ENCODE results near the gene ZNF814.
A peak's percentile ranks its signal among the peaks of the same experiment; 100 is the strongest.
"Not testable (repeated sequence)": the region's sequence is repeated elsewhere in the genome, so short reads cannot be mapped to it uniquely, and the experiment has no call there.

Gene ZNF814

GRCh38 chr19:57888560-57889231, at the start of gene ZNF814:
ZNF814 (minus strand) TSS chr19:57889037; CDS start chr19:57888802, 235 bp downstream.
- peak; percentile 77 for DNase-seq

DNA sequence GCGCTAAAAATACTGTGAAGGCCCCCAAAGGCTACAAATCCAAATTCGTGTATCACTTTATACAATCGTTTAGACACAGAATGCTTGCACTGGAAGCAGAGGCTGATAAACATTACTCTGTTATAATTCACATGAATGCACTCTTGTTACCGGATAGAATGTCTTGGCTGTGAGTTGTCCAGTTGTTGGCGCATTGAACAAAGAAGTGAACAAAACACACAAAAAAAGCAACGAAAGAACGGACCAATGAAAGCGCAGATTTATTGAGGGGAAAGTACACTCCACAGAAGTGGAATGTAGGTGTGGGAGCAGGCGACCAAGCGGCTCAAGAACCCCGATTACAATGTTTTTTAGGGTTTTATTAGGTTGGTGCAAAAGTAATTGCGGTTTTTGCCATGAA, 46.9 kb upstream of the ZNF814 start:
- DNase-seq = no peak

DNA sequence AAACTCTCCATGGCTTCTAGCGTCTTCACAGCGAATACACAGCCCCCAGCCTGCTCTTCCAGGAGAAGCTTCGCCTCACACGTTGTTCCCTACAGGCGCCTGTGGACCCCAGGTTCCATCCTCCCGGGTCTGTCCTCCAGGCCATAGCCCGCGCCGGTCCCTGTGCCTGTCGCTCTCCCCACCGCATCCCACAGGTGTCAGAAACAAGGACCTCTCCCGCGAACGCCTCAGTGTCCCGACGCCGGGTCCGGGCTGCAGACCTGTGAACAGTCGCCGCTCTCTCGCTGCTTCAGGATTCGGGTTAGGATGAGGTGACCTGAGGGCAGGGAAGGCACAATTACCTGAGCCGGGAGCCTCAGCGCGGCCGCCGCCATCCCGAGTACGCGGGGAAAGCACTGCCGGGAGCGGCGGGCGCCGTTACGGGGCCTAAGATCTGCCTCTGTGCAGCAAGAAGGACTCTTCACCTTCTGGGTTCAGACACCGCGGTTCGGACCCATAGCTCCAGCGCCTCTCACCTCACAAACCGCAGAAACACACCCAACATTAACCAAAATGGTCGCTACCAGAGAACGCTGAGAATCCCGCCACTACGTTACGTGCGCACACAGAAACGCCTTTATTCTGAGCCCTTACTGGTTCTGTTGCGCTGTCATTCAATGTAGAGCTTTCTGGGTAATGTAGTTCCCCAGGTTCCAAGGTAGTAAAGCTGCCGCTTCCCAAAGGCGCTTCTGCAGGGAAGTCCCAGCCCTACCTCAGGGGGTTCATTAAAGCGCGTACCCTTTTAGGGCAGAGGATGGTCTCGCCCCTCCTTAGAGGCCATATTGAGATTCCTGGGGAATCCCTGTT, 46.2 kb upstream of the ZNF814 start, which contains the start of gene ZNF418:
Gene ZNF418 (minus strand): TSS at position 583 of the 846 bp plus-strand sequence. CDS start 1,580 bp downstream, outside the sequence.
- DNase-seq = no peak

DNA sequence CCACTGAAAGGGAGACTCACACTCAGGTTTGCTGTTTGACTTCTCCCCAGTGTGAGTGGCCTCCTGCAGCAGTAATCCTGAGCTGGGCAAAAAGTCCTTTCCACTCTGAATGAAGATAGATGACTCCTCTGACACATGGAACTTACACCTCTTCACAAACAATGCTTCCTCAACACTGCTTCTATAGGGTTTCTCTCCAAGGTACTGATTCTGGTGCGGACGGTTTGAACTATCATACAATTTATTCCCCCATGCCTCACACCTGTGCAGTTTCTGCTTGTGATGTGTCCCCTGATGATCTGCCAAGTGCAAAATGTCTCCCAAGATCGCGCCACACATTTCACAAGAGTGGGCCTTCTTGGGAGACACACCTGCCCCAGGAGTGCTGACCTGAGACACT, 38.8 kb upstream of the ZNF814 start:
- DNase-seq = no peak

- DNase-seq = peak; percentile 85
Measured at GRCh38 chr19:57916168-57916995, 27.5 kb upstream of the ZNF814 start, which contains the start of gene ZNF417. ZNF417 (minus strand) TSS chr19:57916592; CDS start chr19:57916411, 181 bp downstream.

- DNase-seq = no peak
Measured at GRCh38 chr19:57914531-57914930, 25.7 kb upstream of the ZNF814 start.

- DNase-seq = no peak
Measured at GRCh38 chr19:57907394-57907793, 18.6 kb upstream of the ZNF814 start.

DNA sequence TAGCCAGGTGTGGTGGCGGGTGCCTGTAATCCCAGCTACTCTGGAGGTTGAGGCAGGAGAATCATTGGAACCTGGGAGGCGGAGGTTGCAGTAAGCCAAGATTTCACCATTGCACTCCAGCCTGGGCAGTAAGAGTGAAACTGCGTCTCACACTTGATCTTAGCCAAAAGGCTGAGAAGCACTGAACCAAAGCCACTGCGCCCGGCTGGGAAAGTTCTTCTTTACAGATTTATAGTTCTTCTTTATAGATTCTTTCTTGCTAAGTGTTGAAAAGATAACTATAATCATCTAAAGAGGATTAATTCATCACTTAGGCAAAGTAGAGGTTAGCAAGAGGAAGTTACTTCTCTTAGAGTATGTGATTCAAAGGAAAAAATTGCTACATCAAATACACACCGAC, 16.4 kb upstream of the ZNF814 start:
- no peak for DNase-seq

GRCh38 chr19:57903618-57904184, 14.9 kb upstream of the ZNF814 start:
- no peak for DNase-seq

DNA sequence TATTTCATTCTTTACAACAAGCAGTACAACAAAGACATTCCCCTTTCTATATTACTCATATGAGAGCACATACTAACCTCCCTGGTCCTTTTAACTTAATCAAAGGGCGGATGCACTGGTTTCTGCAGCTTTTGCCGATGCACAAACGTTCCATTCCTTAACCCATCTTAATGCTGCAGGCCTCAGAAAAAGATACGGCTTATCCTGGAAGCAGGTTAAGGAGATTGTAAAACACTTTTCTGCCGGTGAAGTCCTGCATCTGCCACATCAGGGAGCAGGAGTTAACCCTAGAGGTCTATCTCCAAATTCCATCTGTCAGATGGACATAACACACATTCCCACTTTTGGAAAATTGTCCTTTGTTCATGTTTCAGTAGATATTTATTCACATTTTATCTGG, 11.5 kb upstream of the ZNF814 start:
- no peak for DNase-seq

DNA sequence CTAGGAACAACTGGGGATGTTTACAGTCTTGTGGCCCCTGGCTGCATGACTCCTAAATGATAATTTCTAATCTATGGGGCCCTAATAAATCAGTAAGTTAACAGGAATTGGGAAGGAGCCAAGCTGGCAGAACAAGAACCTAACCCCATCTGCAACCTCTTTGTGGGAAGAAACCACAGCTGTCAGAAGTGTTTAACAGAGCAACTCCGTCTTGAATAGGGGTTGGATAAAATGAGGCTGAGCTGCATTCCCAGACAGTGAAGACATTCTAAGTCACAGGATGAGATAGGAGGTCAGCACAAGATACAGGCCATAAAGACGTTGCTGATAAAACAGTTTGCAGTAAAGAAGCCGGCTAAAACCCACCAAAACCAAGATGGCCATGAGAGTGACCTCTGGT, 1.9 kb upstream of the ZNF814 start:
- not testable (repeated sequence) for DNase-seq

GRCh38 chr19:57888107-57888559, 704 bp downstream of the ZNF814 start:
- no peak for DNase-seq

GRCh38 chr19:57887195-57887941, 1.5 kb downstream of the ZNF814 start:
- no peak for DNase-seq

- DNase-seq = no peak
Measured at GRCh38 chr19:57886046-57886445, 2.8 kb downstream of the ZNF814 start.

DNA sequence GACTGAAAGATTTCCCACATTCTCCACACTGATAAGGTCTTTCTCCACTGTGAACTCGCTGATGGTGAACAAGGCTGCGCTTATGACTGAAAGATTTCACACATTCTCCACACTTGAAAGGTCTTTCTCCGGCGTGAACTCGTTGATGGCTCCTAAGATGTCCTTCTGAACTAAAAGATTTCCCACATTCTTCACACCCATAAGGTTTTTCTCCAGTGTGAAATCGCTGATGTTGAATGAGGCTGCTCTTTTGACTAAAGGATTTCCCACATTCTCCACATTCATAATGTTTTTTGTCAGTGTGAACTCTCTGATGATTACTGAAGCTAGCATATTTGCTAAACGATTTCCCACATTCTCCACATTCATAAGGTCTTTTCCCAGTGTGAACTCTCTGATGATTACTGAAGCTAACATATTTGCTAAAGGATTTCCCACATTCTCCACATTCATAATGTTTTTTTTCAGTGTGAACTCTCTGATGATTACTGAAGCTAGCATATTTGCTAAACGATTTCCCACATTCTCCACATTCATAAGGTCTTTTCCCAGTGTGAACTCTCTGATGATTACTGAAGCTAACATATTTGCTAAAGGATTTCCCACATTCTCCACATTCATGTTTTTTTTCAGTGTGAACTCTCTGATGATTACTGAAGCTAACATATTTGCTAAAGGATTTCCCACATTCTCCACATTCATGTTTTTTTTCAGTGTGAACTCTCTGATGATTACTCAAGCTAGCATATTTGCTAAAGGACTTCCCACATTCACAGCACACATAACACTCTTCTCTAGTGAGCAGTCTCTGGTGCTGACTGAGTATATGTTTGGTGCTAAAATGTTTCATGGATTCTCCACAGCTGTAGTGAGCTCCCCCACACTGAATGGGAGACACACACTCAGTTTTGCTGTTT, 14.7 kb downstream of the ZNF814 start:
- DNase-seq = not testable (repeated sequence)

DNA sequence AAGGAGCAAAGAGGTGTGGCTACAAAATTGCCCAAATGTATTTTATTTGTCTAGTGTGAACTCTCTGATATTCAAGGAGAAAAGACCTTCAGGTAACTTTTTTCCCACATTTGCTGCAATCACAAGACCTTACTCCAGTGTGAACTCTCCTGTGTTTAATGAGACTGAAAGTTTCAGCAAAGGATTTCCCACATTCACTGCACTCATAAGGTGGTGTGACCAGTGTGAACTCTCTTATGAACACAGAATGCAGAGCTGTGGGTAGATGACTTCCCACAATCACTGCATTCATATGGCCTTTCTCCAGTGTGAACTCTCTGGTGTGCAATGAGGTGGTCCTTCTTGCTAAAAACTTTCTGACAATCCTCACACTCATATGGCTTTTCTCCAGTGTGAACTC, 16.4 kb downstream of the ZNF814 start:
- DNase-seq = no peak

DNA sequence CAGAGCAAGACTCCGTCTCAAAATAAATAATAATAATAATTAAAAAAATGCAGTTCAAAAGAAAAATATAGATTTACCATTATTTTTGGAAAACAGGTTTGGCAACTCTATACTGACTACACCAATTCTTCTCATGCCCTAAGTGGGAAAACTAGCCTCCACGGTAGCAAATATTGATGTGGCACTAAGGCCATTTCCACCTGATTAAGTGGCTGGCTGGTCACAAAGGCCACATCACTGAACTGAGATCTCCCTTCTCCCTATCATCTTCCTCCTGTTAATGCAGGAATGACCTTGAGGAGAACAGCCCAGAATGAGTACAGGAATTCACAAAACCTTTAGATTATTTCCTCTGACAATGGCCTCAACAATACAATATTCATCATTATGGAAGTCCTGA, 18.6 kb downstream of the ZNF814 start:
- DNase-seq = no peak

DNA sequence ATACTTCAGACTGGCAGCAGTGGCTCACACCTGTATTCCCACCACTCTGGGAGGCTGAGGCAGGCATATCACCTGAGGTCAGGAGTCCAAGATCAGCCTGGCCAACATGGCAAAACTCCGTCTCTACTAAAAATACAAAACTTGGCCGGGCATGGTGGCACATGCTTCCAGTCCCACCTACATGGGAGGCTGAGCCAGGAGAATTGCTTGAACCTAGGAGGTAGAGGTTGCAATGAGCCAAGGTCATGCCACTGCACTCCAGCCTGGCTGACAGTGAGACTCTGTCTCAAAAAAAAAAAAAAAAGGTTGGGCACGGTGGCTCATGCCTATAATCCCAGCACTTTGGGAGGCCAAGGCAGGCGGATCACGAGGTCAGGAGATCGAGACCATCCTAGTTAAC, 19.2 kb downstream of the ZNF814 start:
- DNase-seq = not testable (repeated sequence)

DNA sequence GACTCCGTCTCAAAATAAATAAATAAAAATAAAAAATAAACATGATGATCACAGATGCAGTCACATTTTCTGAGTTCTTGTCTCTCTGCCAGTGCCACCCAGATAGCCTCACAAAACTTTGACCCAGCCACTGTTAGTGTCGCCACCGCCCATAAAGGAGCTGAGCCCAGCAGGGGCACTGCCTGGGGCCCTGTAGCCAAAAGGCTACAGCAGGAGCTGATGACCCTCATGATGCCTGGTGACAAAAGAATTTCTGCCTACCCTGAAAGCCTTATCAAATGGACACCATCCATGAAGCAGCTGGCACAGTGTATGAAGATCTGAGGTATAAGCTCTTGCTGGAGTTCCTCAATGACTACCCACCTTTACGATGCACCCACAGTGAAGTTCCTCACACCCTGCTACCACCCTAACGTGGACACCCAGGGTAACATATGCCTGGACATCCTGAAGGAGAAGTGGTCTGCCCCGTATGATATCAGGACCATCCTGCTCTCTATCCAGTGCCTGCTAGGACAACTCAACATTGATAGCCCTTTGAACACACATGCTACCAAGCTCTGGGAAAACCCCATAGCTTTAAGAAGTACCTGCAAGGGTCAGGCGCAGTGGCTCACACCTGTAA, 20.9 kb downstream of the ZNF814 start:
- DNase-seq = no peak

DNA sequence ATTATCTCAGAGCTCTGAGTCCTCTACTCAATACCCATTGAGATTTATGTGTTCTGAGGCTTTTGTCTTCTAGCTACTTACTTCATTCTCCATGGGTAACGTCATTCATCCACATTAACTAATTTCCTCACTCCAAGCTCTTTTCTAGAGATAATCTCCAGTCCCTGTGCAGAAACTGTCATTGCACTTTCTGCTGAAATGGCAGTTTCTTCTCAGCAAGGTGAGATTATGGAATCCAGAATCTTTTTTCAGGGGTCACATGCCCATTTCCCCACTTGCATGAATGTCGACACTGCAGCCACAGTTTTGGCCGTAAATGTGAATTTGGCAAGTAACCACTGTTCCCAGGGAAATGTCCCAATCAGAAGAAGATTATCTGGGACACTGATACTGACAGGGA, 26.5 kb downstream of the ZNF814 start:
- not testable (repeated sequence) for DNase-seq
